Adrenal gland (tissue), 12 donors: ENCODE results near the gene DCXR. TPM values are rescaled to one million over a fixed set of nuclear protein-coding genes. Genes with fewer than 3 reads are reported as not detected.
A peak's percentile ranks its signal among the peaks of the same experiment; 100 is the strongest.

Experiments used
- DNase-seq, 7 donors: peaks; one replicate each; pipeline ENCODE4 v3.0.0-alpha.2; 2019 to 2020
- H3K27ac ChIP-seq, 5 donors: fragments of 200-600 bp; sonication (generic) in 4 of 5; 1 replicate in 3 of 5; 2 replicates in 2 of 5; pipeline versions ENCODE4 v1.5.1 to v1.8.0; 2016 to 2020; ENCODE audit warnings: mild to moderate bottlenecking in 1 of 5
- H3K27me3 ChIP-seq: fragments of 200-600 bp; 2 replicates; pipeline ENCODE4 v1.8.0; 2021
- H3K36me3 ChIP-seq, 2 donors: fragments of 200-600 bp; replicated peaks in 1 of 2; 1 replicate in 1 of 2; 2 replicates in 1 of 2; pipeline versions ENCODE4 v1.5.1 to v1.8.0; 2018 to 2022
- H3K4me1 ChIP-seq, 2 donors: fragments of 200-600 bp; replicated peaks in 1 of 2; 1 replicate in 1 of 2; 2 replicates in 1 of 2; pipeline versions ENCODE4 v1.5.1 to v1.8.0; 2018 to 2021
- H3K4me3 ChIP-seq, 4 donors: fragments of 200-600 bp; sonication (generic) in 3 of 4; one replicate each; pipeline ENCODE4 v1.5.1; 2016 to 2018
- H3K9me3 ChIP-seq, 3 donors: fragments of 200-600 bp; sonication (generic) in 1 of 3; replicated peaks in 1 of 3; 1 replicate in 2 of 3; 2 replicates in 1 of 3; pipeline versions ENCODE4 v1.5.1 to v1.8.0; 2016 to 2021
- CTCF ChIP-seq, 6 experiments: fragments of 450-650 bp in 4 of 6; fragments of 200-600 bp in 2 of 6; sonication (generic) in 1 of 6; IDR thresholded peaks; 1 replicate in 5 of 6; 2 replicates in 1 of 6; pipeline versions ENCODE4 v1.5.1 to v1.8.0; 2016 to 2021; ENCODE audit warnings: antibody characterized with exemption in 6 of 6, mild to moderate bottlenecking in 2 of 6, moderate library complexity in 1 of 6
- POLR2A ChIP-seq, 2 donors: fragments of 450-650 bp; IDR thresholded peaks; one replicate each; pipeline ENCODE4 v1.6.1; 2017; ENCODE audit warnings: antibody characterized with exemption in 2 of 2, mild to moderate bottlenecking in 2 of 2, moderate library complexity in 1 of 2
- WGBS, 4 donors: extraction: QIAGEN DNeasy Blood & Tissue Kit in 2 of 4; methylation state at CpG; one replicate each; pipeline versions ENCODE4 v1.1.5 to v1.1.7; 2013 to 2017; 5-methylcytosine and 5-hydroxymethylcytosine counted together
- intact Hi-C, 2 donors: fragments of 100-400 bp; cut with DNase I; formaldehyde crosslinking; loops; one replicate each; pipeline versions ENCODE4 v1.14.1 to v1.15.0; 2022 to 2023
- polyA plus RNA-seq, 3 donors: library from polyadenylated mRNA; stranded (reverse); fragments of 200-250 nt in 2 of 3; fragments of 350-450 nt in 1 of 3; fragmentation: Illumina TruSeq in 1 of 3; extraction: RNeasy Lipid Tissue Mini Kit (QIAGEN cat#74804) in 1 of 3; gene quantifications; one replicate each; pipeline ENCODE4 v1.2.3, GENCODE V29; 2013 to 2014
- total RNA-seq, 9 donors: library from RNA; depleted of rRNA in 4 of 9; stranded (reverse); fragments of >200 nt in 4 of 9; fragments of 120-200 nt in 1 of 9; fragmentation: NEBNext Ultra II Directional in 1 of 9; extraction: Animal tissue kit (Norgen Biotek cat#: 25700) in 1 of 9; gene quantifications; one replicate each; pipeline versions ENCODE4 v1.1.0 to v1.2.4, GENCODE V29; 2013 to 2023
- donor health status: healthy with polysubstance abuse.
- donor health status: Bipolar disorder and iron deficiency.
- donor health status: DM: yes; HTN: yes; CAD: no.
- donor health status: DM: no; HTN: no; CAD: no.
- donor health status: DM: no; HTN: no; CAD: no.
- donor health status: DM: yes; HTN: yes; CAD: no.

Gene DCXR
- total and polyA plus RNA-seq, 12 donors: 66.9 to 183 (median 104) TPM

GRCh38 chr17:82059272-82060000 lies 21.9 kb upstream of the DCXR start:
- H3K4me1 ChIP-seq: peaks cover 12 to 17% of the 10 kb centered on the region in 2 donors
- H3K36me3 ChIP-seq: peaks cover 0 to 80% of the 10 kb centered on the region in 2 donors
- intact Hi-C loops: no loop called here
- no peaks in the 10 kb centered on the region for H3K9me3 ChIP-seq
- no peak overlapping the region for H3K4me3 ChIP-seq
- TF ChIP-seq POLR2A (IDR thresholded peaks at IDR 0.05): no peak
- no peak for TF ChIP-seq CTCF (IDR thresholded peaks at IDR 0.05)
- no peak overlapping the region for H3K27ac ChIP-seq
- peak in 1 of 7 donors; percentile 6 for DNase-seq
- WGBS, 4 donors: 78 to 95% (median 89%) methylated on average over 4 to 19 of the region's 19 CpGs
- H3K27me3 ChIP-seq: no peaks in the 10 kb centered on the region

GRCh38 chr17:82058855-82059249 lies 21.4 kb upstream of the DCXR start:
- intact Hi-C loops: no loop called here
- TF ChIP-seq CTCF (IDR thresholded peaks at IDR 0.05) (no peak), POLR2A (IDR thresholded peaks at IDR 0.05) (no peak)

GRCh38 chr17:82058230-82058854 lies 20.8 kb upstream of the DCXR start:
- intact Hi-C loops: no loop called here
- H3K4me3 ChIP-seq: no peak overlapping the region
- TF ChIP-seq POLR2A (IDR thresholded peaks at IDR 0.05) (no peak), CTCF (IDR thresholded peaks at IDR 0.05) (no peak)
- peaks cover 10 to 17% of the 10 kb centered on the region in 2 donors for H3K4me1 ChIP-seq
- H3K27me3 ChIP-seq: no peaks in the 10 kb centered on the region
- DNase-seq: peak in 1 of 7 donors; percentile 7
- H3K27ac ChIP-seq: no peak overlapping the region
- no peaks in the 10 kb centered on the region for H3K9me3 ChIP-seq
- H3K36me3 ChIP-seq: peaks cover 0 to 91% of the 10 kb centered on the region in 2 donors
- WGBS, 4 donors: 81 to 91% (median 87%) methylated on average over 12 to 17 of the region's 17 CpGs

More at GRCh38 chr17:82058855-82059249, 21.4 kb upstream of the DCXR start:
- H3K36me3 ChIP-seq: peaks cover 0 to 86% of the 10 kb centered on the region in 2 donors
- H3K27ac ChIP-seq: no peak overlapping the region
- H3K27me3 ChIP-seq: no peaks in the 10 kb centered on the region
- H3K4me1 ChIP-seq: peaks cover 10 to 14% of the 10 kb centered on the region in 2 donors
- H3K9me3 ChIP-seq: no peaks in the 10 kb centered on the region
- WGBS, 4 donors: 80 to 85% (median 82%) methylated on average over 7 to 10 of the region's 10 CpGs
- DNase-seq: peak in 1 of 7 donors; percentile 4
- no peak overlapping the region for H3K4me3 ChIP-seq

- Histone ChIP-seq H3K4me3 (no peak overlapping the region), H3K36me3 (peaks cover 0 to 85% of the 10 kb centered on the region in 2 donors), H3K4me1 (peaks cover 20 to 28% of the 10 kb centered on the region in 2 donors), H3K27me3 (no peaks in the 10 kb centered on the region), H3K27ac (peak overlapping the region in 4 of 5 donors; percentile 20 to 64 (median 42)), H3K9me3 (no peaks in the 10 kb centered on the region)
- 72 to 83% (median 75%) methylated on average over 10 to 29 of the region's 29 CpGs for WGBS, 4 donors
- intact Hi-C loops: no loop called here
- TF ChIP-seq POLR2A (IDR thresholded peaks at IDR 0.05): no peak
- TF ChIP-seq CTCF (IDR thresholded peaks at IDR 0.05): no peak
- peak; percentile 17 to 83 (median 72) for DNase-seq
Measured at GRCh38 chr17:82056729-82057621, 19.5 kb upstream of the DCXR start.
